GM18507 (cell line): ENCODE data around the gene STEAP3.

Experiments
- DNase-seq: peaks from one replicate; pipeline ENCODE4 v3.0.0; 2011; ENCODE audit warnings: low read depth; ENCODE audit not compliant: insufficient read length; ENCODE audit errors: extremely low spot score
- FAIRE-seq: peaks from 2 replicates; lab custom pipeline; 2011; peaks lifted over from hg19 to GRCh38; lab: Jason Lieb, UNC

The STEAP3 gene

DNA sequence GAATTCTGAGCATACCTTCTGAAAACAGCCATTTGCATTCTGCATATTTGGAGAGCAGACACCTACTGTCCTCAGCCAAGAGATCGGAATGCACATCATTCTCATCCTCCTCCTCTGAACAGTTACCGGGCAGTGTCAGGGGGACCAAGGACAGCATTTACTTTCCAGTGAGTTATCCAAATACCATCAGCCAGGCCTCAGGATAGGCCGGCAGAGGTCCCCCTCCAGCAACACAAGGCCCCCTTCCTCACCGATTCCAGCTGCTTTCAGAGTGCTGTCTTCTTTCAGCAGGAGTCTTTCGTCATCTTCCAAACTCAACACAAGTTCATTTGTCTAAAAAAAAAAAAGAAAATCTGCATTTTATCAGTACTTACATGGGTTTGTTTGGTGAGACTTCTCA, 87.7 kb downstream of the STEAP3 start:
- FAIRE-seq (no peak), DNase-seq (no peak)

DNA sequence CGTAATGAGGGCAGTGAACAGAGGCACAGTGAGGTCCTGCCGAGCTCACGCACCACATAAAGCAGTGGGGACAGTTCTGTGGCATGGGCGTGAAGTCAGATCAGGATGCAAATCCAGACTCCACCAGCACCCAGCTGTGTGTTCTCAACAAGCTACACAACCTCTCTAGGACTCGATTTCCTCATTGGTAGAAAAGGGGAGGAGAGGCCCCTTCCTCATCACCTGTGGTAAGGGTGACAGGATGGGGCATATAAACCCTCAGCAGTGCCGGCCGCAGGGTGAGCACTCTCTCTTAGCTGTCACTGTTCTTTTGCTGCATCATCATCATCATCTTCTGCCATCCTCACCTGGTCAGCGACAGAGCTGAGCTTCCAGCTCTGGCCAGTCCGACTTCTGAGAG, 88.2 kb downstream of the STEAP3 start:
- no peak for DNase-seq
- no peak for FAIRE-seq
